ENCODE measurements around the gene RNASE4.
A peak's percentile ranks its signal among the peaks of the same experiment; 100 is the strongest.

DNA sequence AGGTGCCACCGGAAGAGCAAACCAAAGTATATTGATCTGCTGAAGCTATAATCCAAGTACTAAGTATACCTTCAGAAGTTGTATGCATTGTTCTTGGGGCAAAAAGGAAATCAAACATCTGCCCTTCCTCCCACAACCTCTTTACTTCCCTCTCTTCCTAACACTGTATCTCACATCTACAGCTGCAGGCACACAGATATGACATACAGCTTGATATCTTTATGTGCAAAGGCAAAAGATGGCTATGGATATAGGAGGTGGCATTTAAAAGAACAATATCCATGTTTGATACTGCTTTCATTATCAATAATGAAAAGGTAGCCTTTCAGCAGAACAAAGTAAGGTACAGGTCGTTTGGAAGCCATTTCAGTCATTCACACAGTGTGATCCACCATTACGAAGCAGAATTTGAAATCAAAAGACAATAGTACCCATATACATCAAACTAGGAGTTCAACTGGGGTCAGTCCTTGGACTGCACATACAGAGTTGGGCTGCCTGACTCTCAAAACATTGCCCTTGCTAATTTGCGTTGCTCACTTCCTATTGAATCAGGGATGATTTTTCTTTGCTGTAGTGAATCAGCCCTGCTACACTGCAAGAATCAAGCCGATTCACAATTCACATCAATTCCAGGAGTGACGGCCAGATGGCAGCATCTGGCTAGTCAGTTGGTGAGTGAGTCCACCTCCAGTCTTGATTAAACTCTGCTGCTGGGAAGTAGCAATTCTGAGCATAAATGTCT is 13.1 kb downstream of the RNASE4 start:
- peak; percentile 54; the same call in 1 of the 2 replicates for TF ChIP-seq CBX3 (IDR thresholded peaks at IDR 0.05; ENCODE audit: low read depth)
- TF ChIP-seq, protein P1, sequence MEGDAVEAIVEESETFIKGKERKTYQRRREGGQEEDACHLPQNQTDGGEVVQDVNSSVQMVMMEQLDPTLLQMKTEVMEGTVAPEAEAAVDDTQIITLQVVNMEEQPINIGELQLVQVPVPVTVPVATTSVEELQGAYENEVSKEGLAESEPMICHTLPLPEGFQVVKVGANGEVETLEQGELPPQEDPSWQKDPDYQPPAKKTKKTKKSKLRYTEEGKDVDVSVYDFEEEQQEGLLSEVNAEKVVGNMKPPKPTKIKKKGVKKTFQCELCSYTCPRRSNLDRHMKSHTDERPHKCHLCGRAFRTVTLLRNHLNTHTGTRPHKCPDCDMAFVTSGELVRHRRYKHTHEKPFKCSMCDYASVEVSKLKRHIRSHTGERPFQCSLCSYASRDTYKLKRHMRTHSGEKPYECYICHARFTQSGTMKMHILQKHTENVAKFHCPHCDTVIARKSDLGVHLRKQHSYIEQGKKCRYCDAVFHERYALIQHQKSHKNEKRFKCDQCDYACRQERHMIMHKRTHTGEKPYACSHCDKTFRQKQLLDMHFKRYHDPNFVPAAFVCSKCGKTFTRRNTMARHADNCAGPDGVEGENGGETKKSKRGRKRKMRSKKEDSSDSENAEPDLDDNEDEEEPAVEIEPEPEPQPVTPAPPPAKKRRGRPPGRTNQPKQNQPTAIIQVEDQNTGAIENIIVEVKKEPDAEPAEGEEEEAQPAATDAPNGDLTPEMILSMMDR (IDR thresholded peaks at IDR 0.05 in 2 of 3, conservative IDR thresholded peaks at IDR 0.05 in 1 of 3; ENCODE audit: borderline replicate concordance in 1 of 3, insufficient read depth in 1 of 3, low read depth in 2 of 3, low read length in 2 of 3): peak; percentile 78 to 85 (median 80)
- TF ChIP-seq TCF7L2 (IDR thresholded peaks at IDR 0.05; ENCODE audit: borderline replicate concordance, extremely low read depth, insufficient read depth, insufficient read length): no peak
- no peak for TF ChIP-seq POLR2A (IDR thresholded peaks at IDR 0.05; ENCODE audit: borderline replicate concordance, extremely low read depth, insufficient read depth, insufficient read length)
- TF ChIP-seq, protein P2, sequence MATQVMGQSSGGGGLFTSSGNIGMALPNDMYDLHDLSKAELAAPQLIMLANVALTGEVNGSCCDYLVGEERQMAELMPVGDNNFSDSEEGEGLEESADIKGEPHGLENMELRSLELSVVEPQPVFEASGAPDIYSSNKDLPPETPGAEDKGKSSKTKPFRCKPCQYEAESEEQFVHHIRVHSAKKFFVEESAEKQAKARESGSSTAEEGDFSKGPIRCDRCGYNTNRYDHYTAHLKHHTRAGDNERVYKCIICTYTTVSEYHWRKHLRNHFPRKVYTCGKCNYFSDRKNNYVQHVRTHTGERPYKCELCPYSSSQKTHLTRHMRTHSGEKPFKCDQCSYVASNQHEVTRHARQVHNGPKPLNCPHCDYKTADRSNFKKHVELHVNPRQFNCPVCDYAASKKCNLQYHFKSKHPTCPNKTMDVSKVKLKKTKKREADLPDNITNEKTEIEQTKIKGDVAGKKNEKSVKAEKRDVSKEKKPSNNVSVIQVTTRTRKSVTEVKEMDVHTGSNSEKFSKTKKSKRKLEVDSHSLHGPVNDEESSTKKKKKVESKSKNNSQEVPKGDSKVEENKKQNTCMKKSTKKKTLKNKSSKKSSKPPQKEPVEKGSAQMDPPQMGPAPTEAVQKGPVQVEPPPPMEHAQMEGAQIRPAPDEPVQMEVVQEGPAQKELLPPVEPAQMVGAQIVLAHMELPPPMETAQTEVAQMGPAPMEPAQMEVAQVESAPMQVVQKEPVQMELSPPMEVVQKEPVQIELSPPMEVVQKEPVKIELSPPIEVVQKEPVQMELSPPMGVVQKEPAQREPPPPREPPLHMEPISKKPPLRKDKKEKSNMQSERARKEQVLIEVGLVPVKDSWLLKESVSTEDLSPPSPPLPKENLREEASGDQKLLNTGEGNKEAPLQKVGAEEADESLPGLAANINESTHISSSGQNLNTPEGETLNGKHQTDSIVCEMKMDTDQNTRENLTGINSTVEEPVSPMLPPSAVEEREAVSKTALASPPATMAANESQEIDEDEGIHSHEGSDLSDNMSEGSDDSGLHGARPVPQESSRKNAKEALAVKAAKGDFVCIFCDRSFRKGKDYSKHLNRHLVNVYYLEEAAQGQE (IDR thresholded peaks at IDR 0.05; ENCODE audit: low read depth): no peak
